DOHH2 (cell line): ENCODE results near the gene BTBD7.

Experiments
- EZH2phosphoT487 ChIP-seq: fragments of 200-600 bp; sonication (generic); IDR thresholded peaks from 2 replicates; pipeline ENCODE4 v1.6.1; 2017; ENCODE audit warnings: borderline replicate concordance, mild to moderate bottlenecking, antibody characterized with exemption, low read length, moderate library complexity, mixed read lengths
- TF ChIP-seq, protein P1 (sequence below): fragments of 200-600 bp; sonication (generic); IDR thresholded peaks from one replicate; pipeline ENCODE4 v1.5.1; 2014; ENCODE audit warnings: antibody characterized with exemption, mild to moderate bottlenecking, low read depth, low read length; ENCODE audit not compliant: poor library complexity, severe bottlenecking

GRCh38 chr14:93195316-93195999, 137.4 kb downstream of the BTBD7 start:
- TF ChIP-seq, protein P1, sequence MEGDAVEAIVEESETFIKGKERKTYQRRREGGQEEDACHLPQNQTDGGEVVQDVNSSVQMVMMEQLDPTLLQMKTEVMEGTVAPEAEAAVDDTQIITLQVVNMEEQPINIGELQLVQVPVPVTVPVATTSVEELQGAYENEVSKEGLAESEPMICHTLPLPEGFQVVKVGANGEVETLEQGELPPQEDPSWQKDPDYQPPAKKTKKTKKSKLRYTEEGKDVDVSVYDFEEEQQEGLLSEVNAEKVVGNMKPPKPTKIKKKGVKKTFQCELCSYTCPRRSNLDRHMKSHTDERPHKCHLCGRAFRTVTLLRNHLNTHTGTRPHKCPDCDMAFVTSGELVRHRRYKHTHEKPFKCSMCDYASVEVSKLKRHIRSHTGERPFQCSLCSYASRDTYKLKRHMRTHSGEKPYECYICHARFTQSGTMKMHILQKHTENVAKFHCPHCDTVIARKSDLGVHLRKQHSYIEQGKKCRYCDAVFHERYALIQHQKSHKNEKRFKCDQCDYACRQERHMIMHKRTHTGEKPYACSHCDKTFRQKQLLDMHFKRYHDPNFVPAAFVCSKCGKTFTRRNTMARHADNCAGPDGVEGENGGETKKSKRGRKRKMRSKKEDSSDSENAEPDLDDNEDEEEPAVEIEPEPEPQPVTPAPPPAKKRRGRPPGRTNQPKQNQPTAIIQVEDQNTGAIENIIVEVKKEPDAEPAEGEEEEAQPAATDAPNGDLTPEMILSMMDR: no peak
- TF ChIP-seq EZH2phosphoT487: no peak
